Neural cell (in vitro differentiated cells): ENCODE data around the gene FAM124B. TPM values are rescaled to one million over a fixed set of nuclear protein-coding genes. Genes with fewer than 3 reads are reported as not detected.

ENCODE experiments used
- H2AFZ ChIP-seq: fragments of 200-600, 300-800 bp; sonication (generic), shearing (Covaris generic); 2 replicates; pipeline ENCODE4 v1.6.0; 2014; ENCODE audit warnings: low read depth, mild to moderate bottlenecking, antibody characterized with exemption, low read length, moderate library complexity
- H3F3A ChIP-seq: fragments of 200-600 bp; shearing (Covaris generic); 2 replicates; pipeline ENCODE4 v1.6.1; 2016; ENCODE audit warnings: mild to moderate bottlenecking, moderate library complexity, mixed read lengths, antibody characterized with exemption, low read length; ENCODE audit not compliant: insufficient read depth, poor library complexity, severe bottlenecking
- H3K27ac ChIP-seq: fragments of 200-600, 300-800 bp; sonication (generic), shearing (Covaris generic); 2 replicates; pipeline ENCODE4 v1.5.1; 2014; ENCODE audit warnings: mild to moderate bottlenecking, low read length, moderate library complexity
- H3K27me3 ChIP-seq: fragments of 300-800, 200-600 bp; sonication (generic), shearing (Covaris generic); 2 replicates; pipeline ENCODE4 v1.6.0; 2014; ENCODE audit warnings: mild to moderate bottlenecking, low read depth, low read length, moderate library complexity; ENCODE audit not compliant: insufficient read depth
- H3K36me3 ChIP-seq: fragments of 300-800, 200-600 bp; sonication (generic), shearing (Covaris generic); 2 replicates; pipeline ENCODE4 v1.5.1; 2014; ENCODE audit warnings: mild to moderate bottlenecking, antibody characterized with exemption, low read length, moderate library complexity; ENCODE audit not compliant: insufficient read depth
- H3K4me2 ChIP-seq: fragments of 300-800, 200-600 bp; sonication (generic), shearing (Covaris generic); 2 replicates; pipeline ENCODE4 v1.6.0; 2014; ENCODE audit warnings: mild to moderate bottlenecking, low read length
- H3K4me3 ChIP-seq: fragments of 300-800, 200-600 bp; sonication (generic), shearing (Covaris generic); 2 replicates; pipeline ENCODE4 v1.5.1; 2014; ENCODE audit warnings: mild to moderate bottlenecking, low read length, moderate library complexity
- H3K79me2 ChIP-seq: fragments of 200-600 bp; shearing (Covaris generic); replicated peaks from 2 replicates; pipeline ENCODE4 v1.6.0; 2014; ENCODE audit warnings: mild to moderate bottlenecking, low read length, moderate library complexity; ENCODE audit not compliant: insufficient read depth
- H3K9ac ChIP-seq: fragments of 300-800, 200-600 bp; sonication (generic), shearing (Covaris generic); 2 replicates; pipeline ENCODE4 v1.6.1; 2016; ENCODE audit warnings: mild to moderate bottlenecking, low read length, mixed read lengths
- H3K9me2 ChIP-seq: fragments of 200-600 bp; shearing (Covaris generic); 2 replicates; pipeline ENCODE4 v1.6.1; 2016; ENCODE audit warnings: mild to moderate bottlenecking, low read length, mixed read lengths; ENCODE audit not compliant: insufficient read depth
- H3K9me3 ChIP-seq: fragments of 200-600, 300-800 bp; sonication (generic), shearing (Covaris generic); 2 replicates; pipeline ENCODE4 v1.6.1; 2016; ENCODE audit warnings: mild to moderate bottlenecking, mixed run types, low read length, moderate library complexity, mixed read lengths
- H4K20me1 ChIP-seq: fragments of 200-600 bp; shearing (Covaris generic); 2 replicates; pipeline ENCODE4 v1.6.1; 2016; ENCODE audit warnings: mild to moderate bottlenecking, mixed run types; ENCODE audit not compliant: insufficient read depth
- EP300 ChIP-seq: fragments of 450-650 bp; conservative IDR thresholded peaks from 2 replicates; pipeline ENCODE4 v1.6.1; 2014; ENCODE audit warnings: antibody characterized with exemption, mild to moderate bottlenecking, moderate library complexity; ENCODE audit not compliant: poor library complexity, severe bottlenecking
- EZH2 ChIP-seq: fragments of 200-600, 300-800 bp; shearing (Covaris generic), sonication (generic); IDR thresholded peaks from 2 replicates; pipeline ENCODE4 v1.6.1; 2014; ENCODE audit warnings: antibody characterized with exemption, low read length, borderline replicate concordance, mild to moderate bottlenecking; ENCODE audit not compliant: insufficient read depth, poor library complexity, severe bottlenecking
- MXI1 ChIP-seq: fragments of 450-650 bp; conservative IDR thresholded peaks from 2 replicates; pipeline ENCODE4 v1.6.1; 2014; ENCODE audit warnings: antibody characterized with exemption, mild to moderate bottlenecking; ENCODE audit not compliant: poor library complexity, severe bottlenecking
- POLR2AphosphoS5 ChIP-seq: IDR thresholded peaks from 2 replicates; pipeline ENCODE4 v1.6.1; 2012
- RAD21 ChIP-seq: fragments of 450-650 bp; conservative IDR thresholded peaks from 2 replicates; pipeline ENCODE4 v1.6.1; 2014; ENCODE audit warnings: antibody characterized with exemption, mild to moderate bottlenecking, moderate library complexity
- SMC3 ChIP-seq: fragments of 450-650 bp; conservative IDR thresholded peaks from 2 replicates; pipeline ENCODE4 v1.6.1; 2014; ENCODE audit warnings: antibody characterized with exemption, mild to moderate bottlenecking, moderate library complexity; ENCODE audit not compliant: poor library complexity
- TAF1 ChIP-seq: IDR thresholded peaks from 2 replicates; pipeline ENCODE4 v1.6.1; 2012; ENCODE audit warnings: low read depth
- polyA plus RNA-seq: library from polyadenylated mRNA; depleted of rRNA; stranded (reverse); fragments of >200 nt; gene quantifications from 2 replicates; pipeline ENCODE4 v1.2.3, GENCODE V29; 2014
- TF ChIP-seq, protein P1 (sequence below): IDR thresholded peaks from 2 replicates; pipeline ENCODE4 v1.6.1; 2012; ENCODE audit warnings: borderline replicate concordance
- TF ChIP-seq, protein P2 (sequence below): fragments of 450-650 bp; IDR thresholded peaks from 2 replicates; pipeline ENCODE4 v1.5.1; 2014; ENCODE audit warnings: antibody characterized with exemption, mild to moderate bottlenecking, moderate library complexity; ENCODE audit not compliant: poor library complexity, severe bottlenecking

The FAM124B gene
- polyA plus RNA-seq, 1 donor from 2014 or later = not detected

DNA sequence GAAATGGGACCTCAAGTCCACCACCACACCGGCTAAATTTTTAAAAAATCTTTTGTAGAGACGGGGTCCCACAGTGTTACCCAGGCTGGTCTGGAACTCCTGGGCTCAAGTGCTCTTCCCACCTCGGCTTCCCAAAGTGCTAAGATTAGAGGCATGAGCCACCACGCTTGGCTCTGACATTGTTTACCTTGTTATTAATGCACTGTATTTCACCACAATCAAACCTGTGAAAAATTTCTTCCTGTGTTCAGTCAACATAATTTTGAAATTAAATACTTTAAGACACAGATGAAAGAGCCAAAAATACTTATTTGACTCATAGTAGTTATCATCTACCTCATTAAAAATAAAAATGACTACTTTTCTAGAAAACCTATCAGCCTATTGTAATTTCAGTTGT, 16.0 kb upstream of the FAM124B start:
- Histone ChIP-seq H4K20me1 (no peaks in the 10 kb centered on the region), H3K79me2 (no peaks in the 10 kb centered on the region), H3K9me2 (no peaks in the 10 kb centered on the region), H3K9me3 (peaks cover 4% of the 10 kb centered on the region), H3K27me3 (no peaks in the 10 kb centered on the region), H3K9ac (no peak overlapping the region), H3K27ac (no peak overlapping the region), H3K4me3 (no peak overlapping the region), H3K36me3 (no peaks in the 10 kb centered on the region), H2AFZ (no peak overlapping the region), H3K4me2 (no peak overlapping the region), H3F3A (no peaks in the 10 kb centered on the region)
- no peak for TF ChIP-seq POLR2AphosphoS5
- TF ChIP-seq, protein P1, sequence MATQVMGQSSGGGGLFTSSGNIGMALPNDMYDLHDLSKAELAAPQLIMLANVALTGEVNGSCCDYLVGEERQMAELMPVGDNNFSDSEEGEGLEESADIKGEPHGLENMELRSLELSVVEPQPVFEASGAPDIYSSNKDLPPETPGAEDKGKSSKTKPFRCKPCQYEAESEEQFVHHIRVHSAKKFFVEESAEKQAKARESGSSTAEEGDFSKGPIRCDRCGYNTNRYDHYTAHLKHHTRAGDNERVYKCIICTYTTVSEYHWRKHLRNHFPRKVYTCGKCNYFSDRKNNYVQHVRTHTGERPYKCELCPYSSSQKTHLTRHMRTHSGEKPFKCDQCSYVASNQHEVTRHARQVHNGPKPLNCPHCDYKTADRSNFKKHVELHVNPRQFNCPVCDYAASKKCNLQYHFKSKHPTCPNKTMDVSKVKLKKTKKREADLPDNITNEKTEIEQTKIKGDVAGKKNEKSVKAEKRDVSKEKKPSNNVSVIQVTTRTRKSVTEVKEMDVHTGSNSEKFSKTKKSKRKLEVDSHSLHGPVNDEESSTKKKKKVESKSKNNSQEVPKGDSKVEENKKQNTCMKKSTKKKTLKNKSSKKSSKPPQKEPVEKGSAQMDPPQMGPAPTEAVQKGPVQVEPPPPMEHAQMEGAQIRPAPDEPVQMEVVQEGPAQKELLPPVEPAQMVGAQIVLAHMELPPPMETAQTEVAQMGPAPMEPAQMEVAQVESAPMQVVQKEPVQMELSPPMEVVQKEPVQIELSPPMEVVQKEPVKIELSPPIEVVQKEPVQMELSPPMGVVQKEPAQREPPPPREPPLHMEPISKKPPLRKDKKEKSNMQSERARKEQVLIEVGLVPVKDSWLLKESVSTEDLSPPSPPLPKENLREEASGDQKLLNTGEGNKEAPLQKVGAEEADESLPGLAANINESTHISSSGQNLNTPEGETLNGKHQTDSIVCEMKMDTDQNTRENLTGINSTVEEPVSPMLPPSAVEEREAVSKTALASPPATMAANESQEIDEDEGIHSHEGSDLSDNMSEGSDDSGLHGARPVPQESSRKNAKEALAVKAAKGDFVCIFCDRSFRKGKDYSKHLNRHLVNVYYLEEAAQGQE = no peak
- TF ChIP-seq EP300 = no peak
- no peak for TF ChIP-seq SMC3
- TF ChIP-seq, protein P2, sequence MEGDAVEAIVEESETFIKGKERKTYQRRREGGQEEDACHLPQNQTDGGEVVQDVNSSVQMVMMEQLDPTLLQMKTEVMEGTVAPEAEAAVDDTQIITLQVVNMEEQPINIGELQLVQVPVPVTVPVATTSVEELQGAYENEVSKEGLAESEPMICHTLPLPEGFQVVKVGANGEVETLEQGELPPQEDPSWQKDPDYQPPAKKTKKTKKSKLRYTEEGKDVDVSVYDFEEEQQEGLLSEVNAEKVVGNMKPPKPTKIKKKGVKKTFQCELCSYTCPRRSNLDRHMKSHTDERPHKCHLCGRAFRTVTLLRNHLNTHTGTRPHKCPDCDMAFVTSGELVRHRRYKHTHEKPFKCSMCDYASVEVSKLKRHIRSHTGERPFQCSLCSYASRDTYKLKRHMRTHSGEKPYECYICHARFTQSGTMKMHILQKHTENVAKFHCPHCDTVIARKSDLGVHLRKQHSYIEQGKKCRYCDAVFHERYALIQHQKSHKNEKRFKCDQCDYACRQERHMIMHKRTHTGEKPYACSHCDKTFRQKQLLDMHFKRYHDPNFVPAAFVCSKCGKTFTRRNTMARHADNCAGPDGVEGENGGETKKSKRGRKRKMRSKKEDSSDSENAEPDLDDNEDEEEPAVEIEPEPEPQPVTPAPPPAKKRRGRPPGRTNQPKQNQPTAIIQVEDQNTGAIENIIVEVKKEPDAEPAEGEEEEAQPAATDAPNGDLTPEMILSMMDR = no peak
- TF ChIP-seq TAF1 = no peak
- TF ChIP-seq MXI1 = no peak
- TF ChIP-seq EZH2 = no peak
- no peak for TF ChIP-seq RAD21

DNA sequence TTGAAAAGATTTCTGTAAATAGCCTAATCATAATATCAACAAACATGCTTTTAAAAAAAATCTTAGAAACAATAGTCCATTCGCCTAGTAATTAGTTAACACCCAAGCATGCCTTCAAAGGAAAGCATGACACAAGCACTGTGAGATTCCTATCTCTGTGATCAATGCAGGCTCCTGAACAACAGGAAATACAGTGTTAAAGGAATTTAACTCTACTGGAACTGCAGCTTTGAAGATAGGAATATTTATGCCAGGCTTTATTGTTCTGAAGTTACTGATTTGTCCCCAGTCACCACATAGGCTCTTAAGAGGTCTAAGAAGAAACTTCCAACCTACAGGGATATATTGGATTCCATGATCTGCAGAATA, 15.4 kb upstream of the FAM124B start:
- peaks cover 4% of the 10 kb centered on the region for H3K9me3 ChIP-seq
- no peak overlapping the region for H2AFZ ChIP-seq
- H3K27me3 ChIP-seq = no peaks in the 10 kb centered on the region
- H3K9ac ChIP-seq = no peak overlapping the region
- no peak overlapping the region for H3K4me3 ChIP-seq
- H3K27ac ChIP-seq = no peak overlapping the region
- no peaks in the 10 kb centered on the region for H3K9me2 ChIP-seq
- H3F3A ChIP-seq = no peaks in the 10 kb centered on the region
- no peak overlapping the region for H3K4me2 ChIP-seq
- H3K79me2 ChIP-seq = no peaks in the 10 kb centered on the region
- TF ChIP-seq RAD21 = no peak
- TF ChIP-seq POLR2AphosphoS5 = no peak
- TF ChIP-seq MXI1 = no peak
- TF ChIP-seq EP300 = no peak
- TF ChIP-seq, protein P1 = no peak
- no peak for TF ChIP-seq EZH2
- H3K36me3 ChIP-seq = no peaks in the 10 kb centered on the region
- no peaks in the 10 kb centered on the region for H4K20me1 ChIP-seq
